HEK293 (cell line): Measurements from ENCODE around the gene NPTN.

Source experiments
- CTCF ChIA-PET: fragments of 350-600 bp; formaldehyde crosslinking; extraction: SDS; loops from one replicate; lab custom pipeline; 2021; ENCODE audit warnings: antibody characterized with exemption; lab: Yijun Ruan, JAX
- POLR2A ChIA-PET: fragments of 300-600 bp; formaldehyde crosslinking; extraction: SDS; loops from one replicate; lab custom pipeline; 2020; ENCODE audit warnings: antibody characterized with exemption, inconsistent platforms; lab: Yijun Ruan, JAX
- H3K27ac ChIP-seq: fragments of 200-500 bp; sonication (Bioruptor generic); 2 replicates; pipeline ENCODE4 v1.5.1; 2014; ENCODE audit warnings: low read depth, low read length, control low read depth, inconsistent platforms; ENCODE audit errors: extremely low read depth
- H3K36me3 ChIP-seq, 2 experiments: fragments of 200-500 bp in 1 of 2; sonication (Bioruptor generic) in 1 of 2; 1 replicate in 1 of 2; 2 replicates in 1 of 2; pipeline ENCODE4 v1.5.1; 2014 to 2017; ENCODE audit warnings: inconsistent platforms in 2 of 2, low read length in 2 of 2; ENCODE audit not compliant: control insufficient read depth in 2 of 2, insufficient read depth in 1 of 2
- H3K4me1 ChIP-seq: fragments of 200-500 bp; sonication (Bioruptor generic); 2 replicates; pipeline ENCODE4 v1.5.1; 2014; ENCODE audit warnings: mild to moderate bottlenecking, low read length, inconsistent platforms; ENCODE audit not compliant: control insufficient read depth, insufficient read depth
- H3K4me3 ChIP-seq: 2 replicates; pipeline ENCODE4 v1.5.1; 2011; ENCODE audit warnings: low read depth, mild to moderate bottlenecking, control low read depth, low read length, moderate library complexity
- H3K9me3 ChIP-seq: fragments of 200-500 bp; sonication (Bioruptor generic); 2 replicates; pipeline ENCODE4 v1.5.1; 2014; ENCODE audit warnings: low read depth, low read length, inconsistent platforms; ENCODE audit not compliant: control insufficient read depth, insufficient read depth
- ELK4 ChIP-seq: IDR thresholded peaks from 2 replicates; pipeline ENCODE4 v1.6.1; 2011; ENCODE audit warnings: mild to moderate bottlenecking, low read depth, low read length, borderline replicate concordance
- GLI2 ChIP-seq: fragments of 450-650 bp; formaldehyde crosslinking; IDR thresholded peaks from 2 replicates; pipeline ENCODE4; 2017; ENCODE audit warnings: missing biosample characterization, missing genetic modification characterization, low read depth, borderline replicate concordance
- GLIS1 ChIP-seq: fragments of 450-650 bp; formaldehyde crosslinking; IDR thresholded peaks from 2 replicates; pipeline ENCODE4 v1.5.1; 2016; ENCODE audit warnings: missing biosample characterization, missing genetic modification characterization
- IKZF3 ChIP-seq: fragments of 450-650 bp; IDR thresholded peaks from 2 replicates; pipeline ENCODE4 v1.5.0; 2018; ENCODE audit warnings: missing biosample characterization, mild to moderate bottlenecking, missing genetic modification characterization, moderate library complexity
- KLF1 ChIP-seq: fragments of 450-650 bp; formaldehyde crosslinking; IDR thresholded peaks from 2 replicates; pipeline ENCODE4 v1.5.1; 2016; ENCODE audit warnings: missing biosample characterization, missing genetic modification characterization
- PRDM10 ChIP-seq: fragments of 450-650 bp; formaldehyde crosslinking; IDR thresholded peaks from 2 replicates; pipeline ENCODE4 v1.5.1; 2016; ENCODE audit warnings: missing biosample characterization, missing genetic modification characterization
- RBAK ChIP-seq: fragments of 450-650 bp; formaldehyde crosslinking; IDR thresholded peaks from 2 replicates; pipeline ENCODE4 v1.5.1; 2016; ENCODE audit warnings: missing biosample characterization, missing genetic modification characterization
- ZBTB11 ChIP-seq: fragments of 450-650 bp; formaldehyde crosslinking; conservative IDR thresholded peaks from 2 replicates; pipeline ENCODE4 v1.5.1; 2016; ENCODE audit warnings: low read depth, missing biosample characterization, missing genetic modification characterization
- ZFP3 ChIP-seq: fragments of 450-650 bp; formaldehyde crosslinking; IDR thresholded peaks from 2 replicates; pipeline ENCODE4 v1.5.1; 2016; ENCODE audit warnings: low read depth, missing biosample characterization, missing genetic modification characterization
- ZNF223 ChIP-seq: fragments of 450-650 bp; formaldehyde crosslinking; IDR thresholded peaks from 2 replicates; pipeline ENCODE4 v1.5.1; 2016; ENCODE audit warnings: missing biosample characterization, missing genetic modification characterization
- ZNF26 ChIP-seq: fragments of 450-650 bp; formaldehyde crosslinking; IDR thresholded peaks from 2 replicates; pipeline ENCODE4 v1.5.1; 2016; ENCODE audit warnings: missing biosample characterization, missing genetic modification characterization
- ZNF37A ChIP-seq: fragments of 450-650 bp; IDR thresholded peaks from 2 replicates; pipeline ENCODE4 v1.5.1; 2018; ENCODE audit warnings: missing biosample characterization, missing genetic modification characterization
- ZNF391 ChIP-seq: fragments of 450-650 bp; formaldehyde crosslinking; IDR thresholded peaks from 2 replicates; pipeline ENCODE4 v1.5.1; 2016; ENCODE audit warnings: low read depth, missing biosample characterization, missing genetic modification characterization, borderline replicate concordance
- ZNF48 ChIP-seq: fragments of 450-650 bp; formaldehyde crosslinking; IDR thresholded peaks from 2 replicates; pipeline ENCODE4 v1.5.1; 2016; ENCODE audit warnings: missing biosample characterization, missing genetic modification characterization
- ZNF555 ChIP-seq: fragments of 450-650 bp; formaldehyde crosslinking; conservative IDR thresholded peaks from 2 replicates; pipeline ENCODE4 v1.5.1; 2017; ENCODE audit warnings: missing biosample characterization, mild to moderate bottlenecking, missing genetic modification characterization, inconsistent platforms
- ZNF654 ChIP-seq: fragments of 450-650 bp; formaldehyde crosslinking; IDR thresholded peaks from 2 replicates; pipeline ENCODE4 v1.5.1; 2016; ENCODE audit warnings: low read depth, missing biosample characterization, missing genetic modification characterization
- ZNF747 ChIP-seq: fragments of 450-650 bp; formaldehyde crosslinking; IDR thresholded peaks from 2 replicates; pipeline ENCODE4 v1.5.1; 2016; ENCODE audit warnings: missing biosample characterization, missing genetic modification characterization
- ZNF792 ChIP-seq: fragments of 450-650 bp; formaldehyde crosslinking; IDR thresholded peaks from 2 replicates; pipeline ENCODE4 v1.5.1; 2016; ENCODE audit warnings: missing biosample characterization, missing genetic modification characterization
- TF ChIP-seq, protein P1 (sequence below): fragments of 450-650 bp; IDR thresholded peaks from 2 replicates; pipeline ENCODE4 v1.5.1; 2018; ENCODE audit warnings: missing biosample characterization, missing genetic modification characterization
- TF ChIP-seq, protein P2 (sequence below): fragments of 450-650 bp; formaldehyde crosslinking; IDR thresholded peaks from 2 replicates; pipeline ENCODE4 v1.5.1; 2016; ENCODE audit warnings: missing biosample characterization, missing genetic modification characterization, borderline replicate concordance
- TF ChIP-seq, protein P3 (sequence below): fragments of 450-650 bp; formaldehyde crosslinking; IDR thresholded peaks from 2 replicates; pipeline ENCODE4 v1.5.1; 2016; ENCODE audit warnings: missing biosample characterization, missing genetic modification characterization

The NPTN gene

GRCh38 chr15:73517566-73517965 lies 115.6 kb downstream of the NPTN start:
- Histone ChIP-seq H3K4me3 (no peak overlapping the region), H3K36me3 (no peaks in the 10 kb centered on the region), H3K4me1 (peaks cover 8% of the 10 kb centered on the region), H3K27ac (no peak overlapping the region), H3K9me3 (no peaks in the 10 kb centered on the region)
- ChIA-PET CTCF (interaction anchor here (0.6 to 1.3 kb wide), 2 partner anchors 13 to 1054 kb away, joined by 3 to 5 read pairs; no protein-coding TSS in a partner anchor), POLR2A (no interaction called here)
- TF ChIP-seq, protein P1, sequence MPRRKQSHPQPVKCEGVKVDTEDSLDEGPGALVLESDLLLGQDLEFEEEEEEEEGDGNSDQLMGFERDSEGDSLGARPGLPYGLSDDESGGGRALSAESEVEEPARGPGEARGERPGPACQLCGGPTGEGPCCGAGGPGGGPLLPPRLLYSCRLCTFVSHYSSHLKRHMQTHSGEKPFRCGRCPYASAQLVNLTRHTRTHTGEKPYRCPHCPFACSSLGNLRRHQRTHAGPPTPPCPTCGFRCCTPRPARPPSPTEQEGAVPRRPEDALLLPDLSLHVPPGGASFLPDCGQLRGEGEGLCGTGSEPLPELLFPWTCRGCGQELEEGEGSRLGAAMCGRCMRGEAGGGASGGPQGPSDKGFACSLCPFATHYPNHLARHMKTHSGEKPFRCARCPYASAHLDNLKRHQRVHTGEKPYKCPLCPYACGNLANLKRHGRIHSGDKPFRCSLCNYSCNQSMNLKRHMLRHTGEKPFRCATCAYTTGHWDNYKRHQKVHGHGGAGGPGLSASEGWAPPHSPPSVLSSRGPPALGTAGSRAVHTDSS (tag by site-specific recombination): no peak
- TF ChIP-seq ZNF747 (tag by site-specific recombination): no peak
- TF ChIP-seq ZNF792 (tag by site-specific recombination): no peak
- TF ChIP-seq ELK4: no peak
- TF ChIP-seq GLIS1: no peak
- TF ChIP-seq ZNF223 (tag by site-specific recombination): no peak
- no peak for TF ChIP-seq PRDM10 (tag by site-specific recombination)
- TF ChIP-seq, protein P2, sequence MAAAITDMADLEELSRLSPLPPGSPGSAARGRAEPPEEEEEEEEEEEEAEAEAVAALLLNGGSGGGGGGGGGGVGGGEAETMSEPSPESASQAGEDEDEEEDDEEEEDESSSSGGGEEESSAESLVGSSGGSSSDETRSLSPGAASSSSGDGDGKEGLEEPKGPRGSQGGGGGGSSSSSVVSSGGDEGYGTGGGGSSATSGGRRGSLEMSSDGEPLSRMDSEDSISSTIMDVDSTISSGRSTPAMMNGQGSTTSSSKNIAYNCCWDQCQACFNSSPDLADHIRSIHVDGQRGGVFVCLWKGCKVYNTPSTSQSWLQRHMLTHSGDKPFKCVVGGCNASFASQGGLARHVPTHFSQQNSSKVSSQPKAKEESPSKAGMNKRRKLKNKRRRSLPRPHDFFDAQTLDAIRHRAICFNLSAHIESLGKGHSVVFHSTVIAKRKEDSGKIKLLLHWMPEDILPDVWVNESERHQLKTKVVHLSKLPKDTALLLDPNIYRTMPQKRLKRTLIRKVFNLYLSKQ (tag by site-specific recombination): no peak
- no peak for TF ChIP-seq ZNF37A (tag by site-specific recombination)
- TF ChIP-seq RBAK (tag by site-specific recombination): no peak
- no peak for TF ChIP-seq IKZF3 (tag by site-specific recombination)
- no peak for TF ChIP-seq ZNF654 (tag by site-specific recombination)

- Histone ChIP-seq H3K4me3 (no peak overlapping the region), H3K36me3 (no peaks in the 10 kb centered on the region), H3K9me3 (no peaks in the 10 kb centered on the region), H3K27ac (no peak overlapping the region), H3K4me1 (peaks cover 8% of the 10 kb centered on the region)
- POLR2A ChIA-PET: no interaction called here
- CTCF ChIA-PET: interaction anchor here (0.6 kb wide), 1 partner anchor 523 kb away, joined by 3 read pairs; no protein-coding TSS in a partner anchor
- TF ChIP-seq ZNF26 (tag by site-specific recombination) (no peak), ZNF48 (no peak), ZFP3 (tag by site-specific recombination) (no peak), GLI2 (tag by site-specific recombination) (no peak), ZBTB11 (tag by site-specific recombination) (no peak), KLF1 (tag by site-specific recombination) (no peak), ZNF391 (no peak), ZNF555 (tag by site-specific recombination) (no peak)
- TF ChIP-seq, protein P3, sequence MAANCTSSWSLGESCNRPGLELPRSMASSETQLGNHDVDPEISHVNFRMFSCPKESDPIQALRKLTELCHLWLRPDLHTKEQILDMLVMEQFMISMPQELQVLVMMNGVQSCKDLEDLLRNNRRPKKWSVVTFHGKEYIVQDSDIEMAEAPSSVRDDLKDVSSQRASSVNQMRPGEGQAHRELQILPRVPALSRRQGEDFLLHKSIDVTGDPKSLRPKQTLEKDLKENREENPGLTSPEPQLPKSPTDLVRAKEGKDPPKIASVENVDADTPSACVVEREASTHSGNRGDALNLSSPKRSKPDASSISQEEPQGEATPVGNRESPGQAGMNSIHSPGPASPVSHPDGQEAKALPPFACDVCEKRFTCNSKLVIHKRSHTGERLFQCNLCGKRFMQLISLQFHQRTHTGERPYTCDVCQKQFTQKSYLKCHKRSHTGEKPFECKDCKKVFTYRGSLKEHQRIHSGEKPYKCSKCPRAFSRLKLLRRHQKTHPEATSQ: no peak
These were observed 117.7 kb downstream of the NPTN start for GRCh38 chr15:73515527-73515926.
